Endodermal cell (in vitro differentiated cells): ENCODE data around the gene PLS3. TPM values are rescaled to one million over a fixed set of nuclear protein-coding genes. Genes with fewer than 3 reads are reported as not detected.

ENCODE experiments used
- DNase-seq: peaks from one replicate; pipeline ENCODE4 v3.0.0-alpha.2; 2017
- H3K27ac ChIP-seq: 2 replicates; pipeline ENCODE4 v1.5.1; 2013; ENCODE audit warnings: mild to moderate bottlenecking, low read depth, low read length, moderate library complexity
- H3K27me3 ChIP-seq: 2 replicates; pipeline ENCODE4 v1.6.1; 2013; ENCODE audit warnings: mild to moderate bottlenecking, low read length, moderate library complexity; ENCODE audit not compliant: insufficient read depth, control insufficient read depth, poor library complexity, severe bottlenecking
- H3K36me3 ChIP-seq: 2 replicates; pipeline ENCODE4 v1.7.0; 2013; ENCODE audit warnings: mild to moderate bottlenecking, low read length, moderate library complexity; ENCODE audit not compliant: control insufficient read depth, insufficient read depth
- H3K4me1 ChIP-seq: one replicate; pipeline ENCODE4 v1.7.0; 2013; ENCODE audit warnings: low read length; ENCODE audit not compliant: control insufficient read depth, insufficient read depth
- H3K4me3 ChIP-seq: 2 replicates; pipeline ENCODE4 v1.5.1; 2013; ENCODE audit warnings: mild to moderate bottlenecking, low read length, moderate library complexity
- H3K9ac ChIP-seq: 2 replicates; pipeline ENCODE4 v1.6.1; 2013; ENCODE audit warnings: mild to moderate bottlenecking, low read length, moderate library complexity; ENCODE audit not compliant: poor library complexity, severe bottlenecking; ENCODE audit errors: extremely low read depth
- H3K9me3 ChIP-seq: 2 replicates; pipeline ENCODE4 v1.6.1; 2013; ENCODE audit warnings: mild to moderate bottlenecking, low read length, moderate library complexity; ENCODE audit not compliant: control insufficient read depth
- H3K27ac Mint-ChIP-seq: 2 replicates; pipeline ENCODE4 v1.8.0; 2020; ENCODE audit warnings: mixed read lengths
- H3K27me3 Mint-ChIP-seq: 2 replicates; pipeline ENCODE4 v1.8.0; 2021; ENCODE audit warnings: mild to moderate bottlenecking, mixed read lengths; ENCODE audit not compliant: insufficient read depth
- H3K36me3 Mint-ChIP-seq: 2 replicates; pipeline ENCODE4 v1.8.0; 2020; ENCODE audit warnings: low read depth, mixed read lengths
- H3K4me1 Mint-ChIP-seq: 2 replicates; pipeline ENCODE4 v1.8.0; 2020; ENCODE audit warnings: mixed read lengths
- H3K4me3 Mint-ChIP-seq: 2 replicates; pipeline ENCODE4 v1.8.0; 2020; ENCODE audit warnings: mild to moderate bottlenecking, moderate library complexity, mixed read lengths
- H3K9me3 Mint-ChIP-seq: 2 replicates; pipeline ENCODE4 v1.8.0; 2020; ENCODE audit warnings: mild to moderate bottlenecking, mixed read lengths
- WGBS, 2 experiments: methylation state at CpG; one replicate each; pipeline versions ENCODE4 v1.1.5 to v1.1.7; 2013; ENCODE audit warnings: missing lambda C conversion rate in 2 of 2, mixed read lengths in 1 of 2; ENCODE audit not compliant: insufficient coverage in 1 of 2, insufficient read length in 1 of 2; 5-methylcytosine and 5-hydroxymethylcytosine counted together
- long read RNA-seq, 4 experiments: library from polyadenylated mRNA in 2 of 4; library from RNA in 1 of 4; library from capped mRNA in 1 of 4; stranded (forward) in 3 of 4; unstranded in 1 of 4; transcript quantifications; one replicate each; pipeline ENCODE4 v2.0.0, GENCODE V29; 2020 to 2021; ENCODE audit warnings: inconsistent platforms in 1 of 4
- polyA plus RNA-seq, 2 experiments: library from polyadenylated mRNA; stranded (reverse); fragments of 50-300 nt; gene quantifications; one replicate each; pipeline ENCODE4 v1.2.3, GENCODE V29; 2013
- total RNA-seq, 2 donors: library from RNA; stranded (reverse); fragmentation: NEBNext Ultra II Directional in 1 of 2; extraction: Animal tissue kit (Norgen Biotek cat#: 25700) in 1 of 2; gene quantifications; 2 replicates in 1 of 2; 3 replicates in 1 of 2; pipeline ENCODE4 v1.2.1, GENCODE V29; 2021
- TF ChIP-seq, protein P1 (sequence below): fragments of 200-600 bp; sonication (generic); conservative IDR thresholded peaks from 2 replicates; pipeline ENCODE4 v1.5.0; 2021; ENCODE audit warnings: antibody characterized with exemption, mild to moderate bottlenecking

PLS3 gene, protein sequence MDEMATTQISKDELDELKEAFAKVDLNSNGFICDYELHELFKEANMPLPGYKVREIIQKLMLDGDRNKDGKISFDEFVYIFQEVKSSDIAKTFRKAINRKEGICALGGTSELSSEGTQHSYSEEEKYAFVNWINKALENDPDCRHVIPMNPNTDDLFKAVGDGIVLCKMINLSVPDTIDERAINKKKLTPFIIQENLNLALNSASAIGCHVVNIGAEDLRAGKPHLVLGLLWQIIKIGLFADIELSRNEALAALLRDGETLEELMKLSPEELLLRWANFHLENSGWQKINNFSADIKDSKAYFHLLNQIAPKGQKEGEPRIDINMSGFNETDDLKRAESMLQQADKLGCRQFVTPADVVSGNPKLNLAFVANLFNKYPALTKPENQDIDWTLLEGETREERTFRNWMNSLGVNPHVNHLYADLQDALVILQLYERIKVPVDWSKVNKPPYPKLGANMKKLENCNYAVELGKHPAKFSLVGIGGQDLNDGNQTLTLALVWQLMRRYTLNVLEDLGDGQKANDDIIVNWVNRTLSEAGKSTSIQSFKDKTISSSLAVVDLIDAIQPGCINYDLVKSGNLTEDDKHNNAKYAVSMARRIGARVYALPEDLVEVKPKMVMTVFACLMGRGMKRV
- total RNA-seq, result 100 to 1,000 TPM in 1 of 2 donors, 10 to 100 TPM in 1; 81.6 to 179 TPM
- polyA plus RNA-seq (2013, experiment 1 of 2), result 83.8 TPM
- polyA plus RNA-seq (2013, experiment 2 of 2), result 85.8 TPM
- long read RNA-seq, experiment 1, transcript PLS3-202 (16 exons, 3,280 nt), result major isoform, 13 of 40 reads
- long read RNA-seq, experiment 1, partial matches to known transcripts, result 21 of 40 reads
- long read RNA-seq, experiment 1, other reads (novel, unspliced or antisense), result 6 of 40 reads
- long read RNA-seq, experiment 2, transcript PLS3-202 (16 exons, 3,280 nt), result major isoform, 231 of 260 reads
- long read RNA-seq, experiment 2, partial matches to known transcripts, result 21 of 260 reads
- long read RNA-seq, experiment 2, other reads (novel, unspliced or antisense), result 8 of 260 reads
- long read RNA-seq, experiment 3, transcript PLS3-209 (16 exons, 3,037 nt), result minor isoform, 6 of 2,123 reads
- long read RNA-seq, experiment 3, transcript PLS3-202 (16 exons, 3,280 nt), result major isoform, 1,979 of 2,123 reads
- long read RNA-seq, experiment 3, partial matches to known transcripts, result 56 of 2,123 reads
- long read RNA-seq, experiment 3, other reads (novel, unspliced or antisense), result 82 of 2,123 reads
- long read RNA-seq, experiment 4, transcript PLS3-202 (16 exons, 3,280 nt), result major isoform, 38 of 45 reads
- long read RNA-seq, experiment 4, partial matches to known transcripts, result 4 of 45 reads
- long read RNA-seq, experiment 4, other reads (novel, unspliced or antisense), result 3 of 45 reads

- Histone ChIP-seq H3K4me1 (no peaks in the 10 kb centered on the region), H3K4me3 (peak within 1 kb of the TSS; percentile 87), H3K27ac (peak within 1 kb of the TSS; percentile 63), H3K9ac (peak within 1 kb of the TSS; percentile 78), H3K9me3 (no peaks in the 10 kb centered on the region), H3K27me3 (no peaks in the 10 kb centered on the region), H3K36me3 (no peaks in the 10 kb centered on the region)
- peaks cover 4% of the 10 kb centered on the region for H3K27me3 Mint-ChIP-seq
- H3K4me1 Mint-ChIP-seq, result peaks cover 37% of the 10 kb centered on the region
- peak within 1 kb of the TSS; percentile 99 for H3K4me3 Mint-ChIP-seq
- H3K27ac Mint-ChIP-seq, result peak within 1 kb of the TSS; percentile 98
- TF ChIP-seq, protein P1, sequence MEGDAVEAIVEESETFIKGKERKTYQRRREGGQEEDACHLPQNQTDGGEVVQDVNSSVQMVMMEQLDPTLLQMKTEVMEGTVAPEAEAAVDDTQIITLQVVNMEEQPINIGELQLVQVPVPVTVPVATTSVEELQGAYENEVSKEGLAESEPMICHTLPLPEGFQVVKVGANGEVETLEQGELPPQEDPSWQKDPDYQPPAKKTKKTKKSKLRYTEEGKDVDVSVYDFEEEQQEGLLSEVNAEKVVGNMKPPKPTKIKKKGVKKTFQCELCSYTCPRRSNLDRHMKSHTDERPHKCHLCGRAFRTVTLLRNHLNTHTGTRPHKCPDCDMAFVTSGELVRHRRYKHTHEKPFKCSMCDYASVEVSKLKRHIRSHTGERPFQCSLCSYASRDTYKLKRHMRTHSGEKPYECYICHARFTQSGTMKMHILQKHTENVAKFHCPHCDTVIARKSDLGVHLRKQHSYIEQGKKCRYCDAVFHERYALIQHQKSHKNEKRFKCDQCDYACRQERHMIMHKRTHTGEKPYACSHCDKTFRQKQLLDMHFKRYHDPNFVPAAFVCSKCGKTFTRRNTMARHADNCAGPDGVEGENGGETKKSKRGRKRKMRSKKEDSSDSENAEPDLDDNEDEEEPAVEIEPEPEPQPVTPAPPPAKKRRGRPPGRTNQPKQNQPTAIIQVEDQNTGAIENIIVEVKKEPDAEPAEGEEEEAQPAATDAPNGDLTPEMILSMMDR, result no peak
- H3K36me3 Mint-ChIP-seq, result peaks cover 4% of the 10 kb centered on the region
- H3K9me3 Mint-ChIP-seq, result no peaks in the 10 kb centered on the region
- 1% methylated on average over 28 of the region's 40 CpGs; no CpG with 5 or more reads in 1 of the 2 experiments for WGBS, 2 experiments
- DNase-seq, result peak; percentile 98
These were observed at the start of gene PLS3 for GRCh38 chrX:115560978-115561604. TSS of gene PLS3 (plus strand) at chrX:115561174. CDS start at chrX:115610251, 49,077 bp downstream.

GRCh38 chrX:115518113-115518512, 42.9 kb upstream of the PLS3 start:
- H3K27me3 Mint-ChIP-seq, result no peaks in the 10 kb centered on the region
- H3K4me3 ChIP-seq, result no peak overlapping the region
- H3K27me3 ChIP-seq, result no peaks in the 10 kb centered on the region
- H3K27ac ChIP-seq, result no peak overlapping the region
- no peaks in the 10 kb centered on the region for H3K4me1 ChIP-seq
- H3K9ac ChIP-seq, result no peak overlapping the region
- WGBS, 2 experiments, result 100% methylated on average over 1 of the region's 2 CpGs; no CpG with 5 or more reads in 1 of the 2 experiments
- TF ChIP-seq, protein P1, result no peak
- no peaks in the 10 kb centered on the region for H3K9me3 Mint-ChIP-seq
- DNase-seq, result no peak
- no peaks in the 10 kb centered on the region for H3K36me3 ChIP-seq
- no peak overlapping the region for H3K4me3 Mint-ChIP-seq
- H3K4me1 Mint-ChIP-seq, result no peaks in the 10 kb centered on the region
- H3K9me3 ChIP-seq, result no peaks in the 10 kb centered on the region
- H3K27ac Mint-ChIP-seq, result no peak overlapping the region
- no peaks in the 10 kb centered on the region for H3K36me3 Mint-ChIP-seq
